GM12878 (cell line): Measurements from ENCODE around the gene PFN3. TPM values are rescaled to one million over a fixed set of nuclear protein-coding genes. Genes with fewer than 3 reads are reported as not detected.

Source experiments
- BACH1 ChIP-seq: fragments of 450-650 bp; IDR thresholded peaks from 2 replicates; pipeline ENCODE4 v1.6.1; 2017; ENCODE audit warnings: mild to moderate bottlenecking, borderline replicate concordance
- CHD4 ChIP-seq: fragments of 200-600 bp; sonication (generic); IDR thresholded peaks from 2 replicates; pipeline ENCODE4 v1.6.1; 2016; ENCODE audit warnings: mild to moderate bottlenecking
- EED ChIP-seq: sonication (generic); IDR thresholded peaks from 2 replicates; pipeline ENCODE4 v1.6.1; 2016; ENCODE audit warnings: antibody characterized with exemption, low read depth
- ETV6 ChIP-seq, 2 experiments: fragments of 450-650 bp in 1 of 2; IDR thresholded peaks in 1 of 2; conservative IDR thresholded peaks in 1 of 2; 2 replicates each; pipeline ENCODE4 v1.6.1; 2014; ENCODE audit warnings: antibody characterized with exemption in 1 of 2, borderline replicate concordance in 1 of 2, low read depth in 1 of 2, mild to moderate bottlenecking in 1 of 2, moderate library complexity in 1 of 2
- POLR2AphosphoS5 ChIP-seq: IDR thresholded peaks from 2 replicates; pipeline ENCODE4 v1.6.1; 2011; ENCODE audit warnings: mild to moderate bottlenecking, low read length, inconsistent platforms
- POU2F2 ChIP-seq: IDR thresholded peaks from 3 replicates; pipeline ENCODE4 v1.6.1; 2011; ENCODE audit warnings: low read depth, mild to moderate bottlenecking, low read length, borderline replicate concordance
- RFX5 ChIP-seq: IDR thresholded peaks from 2 replicates; pipeline ENCODE4 v1.6.1; 2011; ENCODE audit warnings: low read depth, low read length, improper control_type of control experiment
- SIN3A ChIP-seq: IDR thresholded peaks from 2 replicates; pipeline ENCODE4 v1.6.1; 2012; ENCODE audit warnings: low read depth, low read length, improper control_type of control experiment
- SMAD1 ChIP-seq: fragments of 450-650 bp; IDR thresholded peaks from 2 replicates; pipeline ENCODE4 v1.6.1; 2018; ENCODE audit warnings: mild to moderate bottlenecking, low read depth; ENCODE audit not compliant: partially characterized antibody
- SMAD5 ChIP-seq: IDR thresholded peaks from 2 replicates; pipeline ENCODE4 v1.6.1; 2016; ENCODE audit warnings: antibody characterized with exemption, low read depth
- TAF1 ChIP-seq: IDR thresholded peaks from 2 replicates; pipeline ENCODE4 v1.6.1; 2011; ENCODE audit warnings: mild to moderate bottlenecking, low read depth, low read length, borderline replicate concordance
- WRNIP1 ChIP-seq: IDR thresholded peaks from 2 replicates; pipeline ENCODE4 v1.6.1; 2011; ENCODE audit warnings: low read depth, low read length, improper control_type of control experiment, borderline replicate concordance
- ZNF217 ChIP-seq: fragments of 450-650 bp; IDR thresholded peaks from 2 replicates; pipeline ENCODE4 v1.6.1; 2017; ENCODE audit warnings: antibody characterized with exemption, mild to moderate bottlenecking
- ZNF274 ChIP-seq: IDR thresholded peaks from one replicate; pipeline ENCODE4 v1.8.0; 2011; ENCODE audit not compliant: insufficient read length, insufficient read depth
- polyA plus RNA-seq, 11 experiments: library from polyadenylated mRNA; depleted of rRNA in 4 of 11; unstranded in 6 of 11; stranded (reverse) in 5 of 11; fragments of >200 nt; fragmentation: Nextera tagmentation in 4 of 11; fragmentation: Illumina TruSeq in 1 of 11; extraction: Ambion mirVana in 4 of 11; extraction: Trizol in 1 of 11; gene quantifications; 1 replicate in 1 of 11; 2 replicates in 10 of 11; pipeline versions ENCODE4 v1.2.1 to v1.2.3, GENCODE V29; 2011 to 2016; ENCODE audit warnings: inconsistent platforms in 2 of 11, missing spikeins in 2 of 11, low read depth in 1 of 11
- total RNA-seq, 4 experiments: library from RNA; depleted of rRNA in 3 of 4; stranded (reverse); fragments of >200 nt in 3 of 4; fragmentation: Illumina TruSeq in 1 of 4; extraction: Trizol in 1 of 4; gene quantifications; 2 replicates each; pipeline versions ENCODE4 v1.2.1 to v1.2.3, GENCODE V29; 2013 to 2021
- TF ChIP-seq, protein P1 (sequence below): fragments of 450-650 bp; IDR thresholded peaks from 2 replicates; pipeline ENCODE4 v1.6.1; 2016; ENCODE audit warnings: mild to moderate bottlenecking
- TF ChIP-seq, protein P2 (sequence below): IDR thresholded peaks from 2 replicates; pipeline ENCODE4 v1.6.1; 2011; ENCODE audit warnings: mild to moderate bottlenecking, low read depth, low read length, moderate library complexity; ENCODE audit not compliant: insufficient replicate concordance
- TF ChIP-seq, protein P3 (sequence below): IDR thresholded peaks from 2 replicates; pipeline ENCODE4 v1.6.1; 2012; ENCODE audit warnings: low read depth, low read length, improper control_type of control experiment
- TF ChIP-seq, protein P4 (sequence below): fragments of 450-650 bp; IDR thresholded peaks from 2 replicates; pipeline ENCODE4 v1.6.1; 2018; ENCODE audit warnings: borderline replicate concordance, mild to moderate bottlenecking; ENCODE audit not compliant: partially characterized antibody
- TF ChIP-seq, protein P5 (sequence below): fragments of 450-650 bp; IDR thresholded peaks from 2 replicates; pipeline ENCODE4 v1.6.1; 2017; ENCODE audit warnings: mild to moderate bottlenecking
- TF ChIP-seq, protein P6 (sequence below): IDR thresholded peaks from 2 replicates; pipeline ENCODE4 v1.6.1; 2012; ENCODE audit warnings: low read depth, low read length, improper control_type of control experiment

Gene PFN3
- total and polyA plus RNA-seq, 10 of the 15 experiments (the other 5 are each of a cell fraction or from before 2014, with no cell fraction given), result not detected

DNA sequence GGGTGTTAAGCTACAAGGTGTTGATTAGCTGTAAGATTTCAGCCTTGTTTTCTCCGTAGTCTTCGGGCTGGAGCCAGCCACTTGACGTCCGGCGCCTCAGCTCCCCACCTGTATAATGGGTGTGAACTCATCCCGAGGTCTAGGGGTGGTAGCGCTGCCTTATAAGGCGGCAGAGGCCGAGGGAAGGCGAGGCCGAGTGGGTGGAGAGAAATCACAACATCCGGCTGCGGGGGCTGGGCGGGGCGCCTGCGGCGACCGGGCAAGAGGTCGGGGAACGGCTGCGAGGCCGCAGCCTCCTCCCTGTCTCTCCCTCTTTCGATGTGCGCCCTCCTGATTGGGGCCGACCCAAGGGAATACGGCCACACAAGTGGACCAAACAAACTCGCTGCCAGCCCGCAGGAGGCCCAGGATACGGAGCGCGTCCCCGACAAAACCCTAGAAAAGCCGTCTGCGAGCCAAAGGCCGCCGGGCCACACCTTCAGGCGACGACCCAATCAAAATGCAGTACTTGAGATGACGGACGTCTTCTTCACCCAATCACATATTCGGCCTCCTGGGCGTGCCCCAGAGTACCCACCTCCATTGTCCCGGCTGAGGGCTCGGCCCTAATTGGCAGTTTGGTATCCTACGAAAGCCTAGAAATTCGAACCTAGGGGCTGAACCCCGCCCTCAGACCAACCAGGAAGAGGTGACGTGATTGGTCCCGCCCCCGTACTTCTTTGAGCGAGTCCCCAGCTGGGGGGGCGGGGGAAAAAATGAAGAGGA lies 25.5 kb upstream of the PFN3 start (continued):
- TF ChIP-seq, protein P1, sequence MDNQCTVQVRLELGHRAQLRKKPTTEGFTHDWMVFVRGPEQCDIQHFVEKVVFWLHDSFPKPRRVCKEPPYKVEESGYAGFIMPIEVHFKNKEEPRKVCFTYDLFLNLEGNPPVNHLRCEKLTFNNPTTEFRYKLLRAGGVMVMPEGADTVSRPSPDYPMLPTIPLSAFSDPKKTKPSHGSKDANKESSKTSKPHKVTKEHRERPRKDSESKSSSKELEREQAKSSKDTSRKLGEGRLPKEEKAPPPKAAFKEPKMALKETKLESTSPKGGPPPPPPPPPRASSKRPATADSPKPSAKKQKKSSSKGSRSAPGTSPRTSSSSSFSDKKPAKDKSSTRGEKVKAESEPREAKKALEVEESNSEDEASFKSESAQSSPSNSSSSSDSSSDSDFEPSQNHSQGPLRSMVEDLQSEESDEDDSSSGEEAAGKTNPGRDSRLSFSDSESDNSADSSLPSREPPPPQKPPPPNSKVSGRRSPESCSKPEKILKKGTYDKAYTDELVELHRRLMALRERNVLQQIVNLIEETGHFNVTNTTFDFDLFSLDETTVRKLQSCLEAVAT, result 0 out of 2 replicates have a peak, but pooled peaks have one; percentile 52
- TF ChIP-seq POLR2AphosphoS5 (peak; percentile 92), SIN3A (no peak), ZNF274 (no peak), CHD4 (no peak), WRNIP1 (no peak), EED (peak; percentile 74), ZNF217 (peak; percentile 94), TAF1 (peak; percentile 79), RFX5 (peak; percentile 43; the same call in 1 of the 2 replicates), POU2F2 (peak; percentile 80; the same call in 2 of the 3 replicates), BACH1 (peak; percentile 69; the same call in 1 of the 2 replicates), SMAD5 (peak; percentile 76; the same call in 1 of the 2 replicates), SMAD1 (peak; percentile 61), ETV6 (conservative IDR thresholded peaks at IDR 0.05 in 1 of 2, IDR thresholded peaks at IDR 0.05 in 1 of 2; ENCODE audit: borderline replicate concordance in 1 of 2, low read depth in 1 of 2) (no peak)
- TF ChIP-seq, protein P2, sequence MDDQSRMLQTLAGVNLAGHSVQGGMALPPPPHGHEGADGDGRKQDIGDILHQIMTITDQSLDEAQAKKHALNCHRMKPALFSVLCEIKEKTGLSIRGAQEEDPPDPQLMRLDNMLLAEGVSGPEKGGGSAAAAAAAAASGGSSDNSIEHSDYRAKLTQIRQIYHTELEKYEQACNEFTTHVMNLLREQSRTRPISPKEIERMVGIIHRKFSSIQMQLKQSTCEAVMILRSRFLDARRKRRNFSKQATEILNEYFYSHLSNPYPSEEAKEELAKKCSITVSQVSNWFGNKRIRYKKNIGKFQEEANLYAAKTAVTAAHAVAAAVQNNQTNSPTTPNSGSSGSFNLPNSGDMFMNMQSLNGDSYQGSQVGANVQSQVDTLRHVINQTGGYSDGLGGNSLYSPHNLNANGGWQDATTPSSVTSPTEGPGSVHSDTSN, result peak; percentile 97
- TF ChIP-seq, protein P3, sequence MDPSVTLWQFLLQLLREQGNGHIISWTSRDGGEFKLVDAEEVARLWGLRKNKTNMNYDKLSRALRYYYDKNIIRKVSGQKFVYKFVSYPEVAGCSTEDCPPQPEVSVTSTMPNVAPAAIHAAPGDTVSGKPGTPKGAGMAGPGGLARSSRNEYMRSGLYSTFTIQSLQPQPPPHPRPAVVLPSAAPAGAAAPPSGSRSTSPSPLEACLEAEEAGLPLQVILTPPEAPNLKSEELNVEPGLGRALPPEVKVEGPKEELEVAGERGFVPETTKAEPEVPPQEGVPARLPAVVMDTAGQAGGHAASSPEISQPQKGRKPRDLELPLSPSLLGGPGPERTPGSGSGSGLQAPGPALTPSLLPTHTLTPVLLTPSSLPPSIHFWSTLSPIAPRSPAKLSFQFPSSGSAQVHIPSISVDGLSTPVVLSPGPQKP, result peak; percentile 56; the same call in 1 of the 2 replicates
- TF ChIP-seq, protein P4, sequence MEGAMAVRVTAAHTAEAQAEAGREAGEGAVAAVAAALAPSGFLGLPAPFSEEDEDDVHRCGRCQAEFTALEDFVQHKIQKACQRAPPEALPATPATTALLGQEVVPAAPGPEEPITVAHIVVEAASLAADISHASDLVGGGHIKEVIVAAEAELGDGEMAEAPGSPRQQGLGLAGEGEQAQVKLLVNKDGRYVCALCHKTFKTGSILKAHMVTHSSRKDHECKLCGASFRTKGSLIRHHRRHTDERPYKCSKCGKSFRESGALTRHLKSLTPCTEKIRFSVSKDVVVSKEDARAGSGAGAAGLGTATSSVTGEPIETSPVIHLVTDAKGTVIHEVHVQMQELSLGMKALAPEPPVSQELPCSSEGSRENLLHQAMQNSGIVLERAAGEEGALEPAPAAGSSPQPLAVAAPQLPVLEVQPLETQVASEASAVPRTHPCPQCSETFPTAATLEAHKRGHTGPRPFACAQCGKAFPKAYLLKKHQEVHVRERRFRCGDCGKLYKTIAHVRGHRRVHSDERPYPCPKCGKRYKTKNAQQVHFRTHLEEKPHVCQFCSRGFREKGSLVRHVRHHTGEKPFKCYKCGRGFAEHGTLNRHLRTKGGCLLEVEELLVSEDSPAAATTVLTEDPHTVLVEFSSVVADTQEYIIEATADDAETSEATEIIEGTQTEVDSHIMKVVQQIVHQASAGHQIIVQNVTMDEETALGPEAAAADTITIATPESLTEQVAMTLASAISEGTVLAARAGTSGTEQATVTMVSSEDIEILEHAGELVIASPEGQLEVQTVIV, result peak; percentile 50
- TF ChIP-seq, protein P5, sequence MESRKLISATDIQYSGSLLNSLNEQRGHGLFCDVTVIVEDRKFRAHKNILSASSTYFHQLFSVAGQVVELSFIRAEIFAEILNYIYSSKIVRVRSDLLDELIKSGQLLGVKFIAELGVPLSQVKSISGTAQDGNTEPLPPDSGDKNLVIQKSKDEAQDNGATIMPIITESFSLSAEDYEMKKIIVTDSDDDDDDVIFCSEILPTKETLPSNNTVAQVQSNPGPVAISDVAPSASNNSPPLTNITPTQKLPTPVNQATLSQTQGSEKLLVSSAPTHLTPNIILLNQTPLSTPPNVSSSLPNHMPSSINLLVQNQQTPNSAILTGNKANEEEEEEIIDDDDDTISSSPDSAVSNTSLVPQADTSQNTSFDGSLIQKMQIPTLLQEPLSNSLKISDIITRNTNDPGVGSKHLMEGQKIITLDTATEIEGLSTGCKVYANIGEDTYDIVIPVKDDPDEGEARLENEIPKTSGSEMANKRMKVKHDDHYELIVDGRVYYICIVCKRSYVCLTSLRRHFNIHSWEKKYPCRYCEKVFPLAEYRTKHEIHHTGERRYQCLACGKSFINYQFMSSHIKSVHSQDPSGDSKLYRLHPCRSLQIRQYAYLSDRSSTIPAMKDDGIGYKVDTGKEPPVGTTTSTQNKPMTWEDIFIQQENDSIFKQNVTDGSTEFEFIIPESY, result peak; percentile 52; the same call in 1 of the 2 replicates
- TF ChIP-seq, protein P6, sequence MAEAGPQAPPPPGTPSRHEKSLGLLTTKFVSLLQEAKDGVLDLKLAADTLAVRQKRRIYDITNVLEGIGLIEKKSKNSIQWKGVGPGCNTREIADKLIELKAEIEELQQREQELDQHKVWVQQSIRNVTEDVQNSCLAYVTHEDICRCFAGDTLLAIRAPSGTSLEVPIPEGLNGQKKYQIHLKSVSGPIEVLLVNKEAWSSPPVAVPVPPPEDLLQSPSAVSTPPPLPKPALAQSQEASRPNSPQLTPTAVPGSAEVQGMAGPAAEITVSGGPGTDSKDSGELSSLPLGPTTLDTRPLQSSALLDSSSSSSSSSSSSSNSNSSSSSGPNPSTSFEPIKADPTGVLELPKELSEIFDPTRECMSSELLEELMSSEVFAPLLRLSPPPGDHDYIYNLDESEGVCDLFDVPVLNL, result peak; percentile 70
